K562 (cell line): ENCODE results near the gene JPT2. TPM values are rescaled to one million over a fixed set of nuclear protein-coding genes. Genes with fewer than 3 reads are reported as not detected.

Experiments
- ATF3 ChIP-seq, 2 experiments: fragments of 450-650 bp in 1 of 2; sonication (generic) in 1 of 2; formaldehyde crosslinking in 1 of 2; IDR thresholded peaks in 1 of 2; conservative IDR thresholded peaks in 1 of 2; 2 replicates each; pipeline versions ENCODE4 v1.6.1 to v1.8.1; 2016 to 2023; ENCODE audit warnings: mild to moderate bottlenecking in 2 of 2, moderate library complexity in 2 of 2, inconsistent platforms in 1 of 2, missing genetic modification reagents in 1 of 2
- CTBP1 ChIP-seq: fragments of 450-650 bp; IDR thresholded peaks from 2 replicates; pipeline ENCODE4 v1.6.1; 2016; ENCODE audit warnings: borderline replicate concordance
- CXXC5 ChIP-seq: fragments of 250-450 bp; sonication (Bioruptor Pico); IDR thresholded peaks from 2 replicates; pipeline ENCODE4 v1.8.0; 2022; ENCODE audit warnings: inconsistent platforms, mild to moderate bottlenecking, moderate library complexity
- ESRRA ChIP-seq: fragments of 450-650 bp; IDR thresholded peaks from 2 replicates; pipeline ENCODE4 v1.6.1; 2014; ENCODE audit warnings: low read depth, mild to moderate bottlenecking, moderate library complexity, borderline replicate concordance
- FOSL1 ChIP-seq: fragments of 200-800 bp; sonication (Bioruptor generic); conservative IDR thresholded peaks from 2 replicates; pipeline ENCODE4 v1.6.1; 2016; ENCODE audit warnings: missing genetic modification characterization, missing compliant biosample characterization
- FOXA3 ChIP-seq, 2 experiments: fragments of 450-650 bp in 1 of 2; sonication (generic) in 1 of 2; formaldehyde crosslinking; IDR thresholded peaks in 1 of 2; conservative IDR thresholded peaks in 1 of 2; 2 replicates each; pipeline versions ENCODE4 v1.4.0 to v1.8.0; 2020 to 2022; ENCODE audit warnings: mild to moderate bottlenecking in 2 of 2, missing genetic modification reagents in 1 of 2
- FUS ChIP-seq: fragments of 200-400 bp; formaldehyde crosslinking; optimal IDR thresholded peaks from 2 replicates; pipeline ENCODE3; 2017; ENCODE audit warnings: low read depth, low read length
- ID3 ChIP-seq, 2 experiments: fragments of 250-450 bp in 1 of 2; fragments of 450-650 bp in 1 of 2; sonication (Bioruptor Pico) in 1 of 2; IDR thresholded peaks; 2 replicates each; pipeline versions ENCODE4 v1.6.1 to v1.8.0; 2016 to 2021; ENCODE audit warnings: mild to moderate bottlenecking in 2 of 2, moderate library complexity in 2 of 2, missing compliant biosample characterization in 1 of 2, missing genetic modification characterization in 1 of 2
- JUNB ChIP-seq: fragments of 450-650 bp; formaldehyde crosslinking; conservative IDR thresholded peaks from 2 replicates; pipeline ENCODE4 v1.4.0; 2020; ENCODE audit warnings: mild to moderate bottlenecking
- JUND ChIP-seq, 2 experiments: IDR thresholded peaks; 2 replicates in 1 of 2; 3 replicates in 1 of 2; pipeline ENCODE4 v1.6.1; 2011; ENCODE audit warnings: borderline replicate concordance in 2 of 2, low read depth in 2 of 2, low read length in 2 of 2, improper control_type of control experiment in 1 of 2, missing biosample characterization in 1 of 2, missing genetic modification characterization in 1 of 2, missing genetic modification reagents in 1 of 2
- L3MBTL2 ChIP-seq: fragments of 450-650 bp; IDR thresholded peaks from 2 replicates; pipeline ENCODE4 v1.6.1; 2016; ENCODE audit warnings: mild to moderate bottlenecking, moderate library complexity
- MAFG ChIP-seq: fragments of 450-650 bp; conservative IDR thresholded peaks from 2 replicates; pipeline ENCODE4 v1.6.1; 2016; ENCODE audit warnings: missing genetic modification characterization, missing compliant biosample characterization
- MAFK ChIP-seq: IDR thresholded peaks from 2 replicates; pipeline ENCODE4 v1.6.1; 2011; ENCODE audit warnings: low read length, improper control_type of control experiment
- NRF1 ChIP-seq, 2 experiments: fragments of 450-650 bp; IDR thresholded peaks in 1 of 2; conservative IDR thresholded peaks in 1 of 2; 2 replicates each; pipeline ENCODE4 v1.6.1; 2014; ENCODE audit warnings: mild to moderate bottlenecking in 2 of 2
- PML ChIP-seq: IDR thresholded peaks from 2 replicates; pipeline ENCODE4 v1.6.1; 2012; ENCODE audit warnings: low read length, inconsistent platforms
- PURB ChIP-seq: sonication (generic); formaldehyde crosslinking; IDR thresholded peaks from 2 replicates; pipeline ENCODE4 v1.9.0; 2021; ENCODE audit warnings: low read depth, mild to moderate bottlenecking, missing genetic modification reagents
- TSHZ1 ChIP-seq: fragments of 250-450 bp; sonication (Bioruptor Pico); IDR thresholded peaks from 2 replicates; pipeline ENCODE4 v1.4.0; 2020; ENCODE audit warnings: mild to moderate bottlenecking, moderate library complexity
- ZBTB43 ChIP-seq: sonication (generic); formaldehyde crosslinking; IDR thresholded peaks from 2 replicates; pipeline ENCODE4 v1.8.0; 2023; ENCODE audit warnings: mild to moderate bottlenecking, missing genetic modification reagents
- ZEB2 ChIP-seq: fragments of 450-650 bp; IDR thresholded peaks from 2 replicates; pipeline ENCODE4 v1.6.1; 2016
- ZNF239 ChIP-seq: fragments of 250-450 bp; sonication (Bioruptor Pico); IDR thresholded peaks from 2 replicates; pipeline ENCODE4 v1.4.0; 2020; ENCODE audit warnings: mild to moderate bottlenecking
- ZSCAN32 ChIP-seq: fragments of 450-650 bp; formaldehyde crosslinking; IDR thresholded peaks from 2 replicates; pipeline ENCODE4 v1.4.0; 2020; ENCODE audit warnings: mild to moderate bottlenecking, moderate library complexity
- polyA plus RNA-seq, 8 experiments: library from polyadenylated mRNA; depleted of rRNA in 4 of 8; stranded (reverse) in 5 of 8; unstranded in 3 of 8; fragments of >200 nt; fragmentation: Nextera tagmentation in 2 of 8; fragmentation: Illumina TruSeq in 1 of 8; extraction: Ambion mirVana in 2 of 8; extraction: Trizol in 1 of 8; gene quantifications; 2 replicates each; pipeline versions ENCODE4 v1.2.1 to v1.2.3, GENCODE V29; 2011 to 2014; ENCODE audit warnings: inconsistent platforms in 1 of 8, missing spikeins in 1 of 8
- total RNA-seq, 7 experiments: library from RNA; depleted of rRNA in 6 of 7; stranded (reverse); fragments of >200 nt in 6 of 7; fragmentation: Illumina TruSeq in 2 of 7; extraction: Trizol in 2 of 7; gene quantifications; 2 replicates each; pipeline versions ENCODE4 v1.2.1 to v1.2.3, GENCODE V29; 2011 to 2021; ENCODE audit warnings: low replicate concordance in 1 of 7

JPT2 gene
- total and polyA plus RNA-seq, 9 of the 15 experiments (the other 6 are each of a cell fraction or from before 2014, with no cell fraction given): 25.5 to 133 (median 106) TPM

- TF ChIP-seq FOXA3 (CRISPR knock-in tag; conservative IDR thresholded peaks at IDR 0.05 in 1 of 2, IDR thresholded peaks at IDR 0.05 in 1 of 2) (peak; percentile 38 to 92; a peak in 3 of 4 replicates), MAFG (tag) (peak; percentile 95), ESRRA (0 out of 2 replicates have a peak, but pooled peaks have one; percentile 9), MAFK (peak; percentile 88), FUS (no peak), PURB (CRISPR knock-in tag) (no peak), ZSCAN32 (CRISPR knock-in tag) (no peak), ATF3 (IDR thresholded peaks at IDR 0.05) (peak; percentile 89), ATF3 (CRISPR knock-in tag; conservative IDR thresholded peaks at IDR 0.05) (no peak), ZNF239 (CRISPR knock-in tag) (no peak), JUND (IDR thresholded peaks at IDR 0.05; ENCODE audit: borderline replicate concordance, low read depth, low read length) (peak; percentile 86), JUND (tag; IDR thresholded peaks at IDR 0.05; ENCODE audit: borderline replicate concordance, low read depth, low read length) (peak; percentile 82), JUNB (CRISPR knock-in tag) (0 out of 2 replicates have a peak, but pooled peaks have one; percentile 41), PML (no peak), CXXC5 (CRISPR knock-in tag) (no peak), ZBTB43 (CRISPR knock-in tag) (no peak), NRF1 (conservative IDR thresholded peaks at IDR 0.05 in 1 of 2, IDR thresholded peaks at IDR 0.05 in 1 of 2) (0 out of 4 replicates have a peak, but pooled peaks of 1 of the 2 experiments have one; percentile 22), ZEB2 (no peak), L3MBTL2 (peak; percentile 72; the same call in 1 of the 2 replicates), CTBP1 (peak; percentile 53; the same call in 1 of the 2 replicates), FOSL1 (tag) (peak; percentile 92), ID3 (CRISPR knock-in tag; IDR thresholded peaks at IDR 0.05) (no peak), ID3 (tag; IDR thresholded peaks at IDR 0.05) (no peak), TSHZ1 (CRISPR knock-in tag) (no peak)
Observed at GRCh38 chr16:1645914-1646525, 32.1 kb upstream of the JPT2 start (continued).
